ENCODE results near the gene C2CD3. TPM values are rescaled to one million over a fixed set of nuclear protein-coding genes. Genes with fewer than 3 reads are reported as not detected.

C2CD3 gene
- total and polyA plus RNA-seq, 9 of the 15 experiments (the other 6 are each of a cell fraction or from before 2014, with no cell fraction given) = 4.4 to 20.2 (median 15.4) TPM

- Histone ChIP-seq H3K4me1 (replicated peaks in 1 of 2; ENCODE audit: control insufficient read depth in 2 of 2, insufficient read depth in 2 of 2, low read length in 2 of 2) (peaks cover 0 to under 1% of the 10 kb centered on the region in 2 experiments; a peak in 1 of 5 replicates), H3K4me3 (no peak overlapping the region), H4K20me1 (replicated peaks; ENCODE audit: control insufficient read depth, insufficient read depth, low read length) (no peaks in the 10 kb centered on the region), H3K79me2 (ENCODE audit: control insufficient read depth, insufficient read depth, low read length) (0 out of 3 replicates have a peak, but pooled peaks cover 5% of the 10 kb centered on the region), H3K36me3 (ENCODE audit: control insufficient read depth, insufficient read depth, low read length) (peaks cover 5% of the 10 kb centered on the region; the same call in 1 of the 3 replicates), H3K4me2 (ENCODE audit: insufficient read depth, low read length) (no peak overlapping the region), H3K9ac (ENCODE audit: insufficient read depth in 1 of 2, low read depth in 2 of 2, low read length in 2 of 2) (no peak overlapping the region), H3K27ac (ENCODE audit: extremely low read depth, low read depth, low read length) (no peak overlapping the region), H2AFZ (ENCODE audit: low read depth, low read length) (no peak overlapping the region), H3K9me1 (ENCODE audit: control insufficient read depth, insufficient read depth, low read length) (no peaks in the 10 kb centered on the region), H3K27me3 (ENCODE audit: control insufficient read depth in 2 of 2, insufficient read depth in 2 of 2, low read length in 2 of 2) (no peaks in the 10 kb centered on the region), H3K9me3 (replicated peaks; ENCODE audit: control insufficient read depth, insufficient read depth, low read depth, low read length) (no peaks in the 10 kb centered on the region)
- POLR2A ChIA-PET = interaction anchor here (2.0 kb wide), 1 partner anchor 9 kb away, joined by 4 read pairs; no protein-coding TSS in a partner anchor
- intact Hi-C loops (cut with micrococcal nuclease) = no loop called here
- DNase-seq (ENCODE audit: extremely low read depth in 1 of 4, low spot score in 3 of 4) (no peak), ATAC-seq (no peak), FAIRE-seq (no peak)
- no TSS peak for BruUV-seq (replicated peaks)
- in situ Hi-C loops (cut with MboI) = no loop called here
- CTCF ChIA-PET (ENCODE audit: low intra/inter-chr PET ratio) = no interaction called here
- 88% methylated on average over 4 of the region's 4 CpGs for WGBS (ENCODE audit: insufficient coverage, low coverage, missing lambda C conversion rate)
- TF ChIP-seq ZNF146 (CRISPR knock-in tag; IDR thresholded peaks at IDR 0.05; ENCODE audit: unreplicated experiment) (peak; percentile 70), ZC3H11A (IDR thresholded peaks at IDR 0.05; ENCODE audit: low read depth, low read length) (no peak)
These were observed 26.2 kb downstream of the C2CD3 start for GRCh38 chr11:74144592-74144991.

GRCh38 chr11:74142624-74143023, 28.2 kb downstream of the C2CD3 start:
- CTCF ChIA-PET (ENCODE audit: low intra/inter-chr PET ratio) = interaction anchor here (0.6 kb wide), 1 partner anchor 28 kb away, joined by 3 read pairs; no protein-coding TSS in a partner anchor
- intact Hi-C loops (cut with micrococcal nuclease) (no loop called here), in situ Hi-C loops (cut with MboI) (no loop called here)
- DNase-seq (ENCODE audit: extremely low read depth in 1 of 4, low spot score in 3 of 4) (no peak), FAIRE-seq (no peak), ATAC-seq (no peak)
- WGBS (ENCODE audit: insufficient coverage, low coverage, missing lambda C conversion rate) = 67% methylated on average over 3 of the region's 3 CpGs
- Histone ChIP-seq H3K9me1 (ENCODE audit: control insufficient read depth, insufficient read depth, low read length) (no peaks in the 10 kb centered on the region), H3K4me2 (ENCODE audit: insufficient read depth, low read length) (no peak overlapping the region), H3K79me2 (ENCODE audit: control insufficient read depth, insufficient read depth, low read length) (no peaks in the 10 kb centered on the region), H4K20me1 (replicated peaks; ENCODE audit: control insufficient read depth, insufficient read depth, low read length) (no peaks in the 10 kb centered on the region), H3K9ac (ENCODE audit: insufficient read depth in 1 of 2, low read depth in 2 of 2, low read length in 2 of 2) (no peak overlapping the region), H3K4me1 (replicated peaks in 1 of 2; ENCODE audit: control insufficient read depth in 2 of 2, insufficient read depth in 2 of 2, low read length in 2 of 2) (peaks cover 0 to 17% of the 10 kb centered on the region in 2 experiments; a peak in 2 of 5 replicates), H3K4me3 (no peak overlapping the region), H2AFZ (ENCODE audit: low read depth, low read length) (no peak overlapping the region), H3K27me3 (ENCODE audit: control insufficient read depth in 2 of 2, insufficient read depth in 2 of 2, low read length in 2 of 2) (no peaks in the 10 kb centered on the region), H3K9me3 (replicated peaks; ENCODE audit: control insufficient read depth, insufficient read depth, low read depth, low read length) (no peaks in the 10 kb centered on the region), H3K27ac (ENCODE audit: extremely low read depth, low read depth, low read length) (no peak overlapping the region), H3K36me3 (ENCODE audit: control insufficient read depth, insufficient read depth, low read length) (peaks cover 18% of the 10 kb centered on the region; the same call in 2 of the 3 replicates)
- no TSS peak for BruUV-seq (replicated peaks)
- POLR2A ChIA-PET = no interaction called here
- TF ChIP-seq ZNF830 (CRISPR knock-in tag; IDR thresholded peaks at IDR 0.05) = no peak
- no peak for TF ChIP-seq HNRNPH1 (optimal IDR thresholded peaks at IDR 0.05; ENCODE audit: low read depth, low read length)
- TF ChIP-seq ETV1 (tag; conservative IDR thresholded peaks at IDR 0.05; ENCODE audit: low read depth) = no peak
- TF ChIP-seq, protein P1, sequence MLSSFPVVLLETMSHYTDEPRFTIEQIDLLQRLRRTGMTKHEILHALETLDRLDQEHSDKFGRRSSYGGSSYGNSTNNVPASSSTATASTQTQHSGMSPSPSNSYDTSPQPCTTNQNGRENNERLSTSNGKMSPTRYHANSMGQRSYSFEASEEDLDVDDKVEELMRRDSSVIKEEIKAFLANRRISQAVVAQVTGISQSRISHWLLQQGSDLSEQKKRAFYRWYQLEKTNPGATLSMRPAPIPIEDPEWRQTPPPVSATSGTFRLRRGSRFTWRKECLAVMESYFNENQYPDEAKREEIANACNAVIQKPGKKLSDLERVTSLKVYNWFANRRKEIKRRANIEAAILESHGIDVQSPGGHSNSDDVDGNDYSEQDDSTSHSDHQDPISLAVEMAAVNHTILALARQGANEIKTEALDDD (IDR thresholded peaks at IDR 0.05) = no peak
- TF ChIP-seq POLR2G (IDR thresholded peaks at IDR 0.05; ENCODE audit: low read depth, low read length) = no peak
- no peak for TF ChIP-seq CXXC5 (CRISPR knock-in tag; IDR thresholded peaks at IDR 0.05)
- TF ChIP-seq, protein P2, sequence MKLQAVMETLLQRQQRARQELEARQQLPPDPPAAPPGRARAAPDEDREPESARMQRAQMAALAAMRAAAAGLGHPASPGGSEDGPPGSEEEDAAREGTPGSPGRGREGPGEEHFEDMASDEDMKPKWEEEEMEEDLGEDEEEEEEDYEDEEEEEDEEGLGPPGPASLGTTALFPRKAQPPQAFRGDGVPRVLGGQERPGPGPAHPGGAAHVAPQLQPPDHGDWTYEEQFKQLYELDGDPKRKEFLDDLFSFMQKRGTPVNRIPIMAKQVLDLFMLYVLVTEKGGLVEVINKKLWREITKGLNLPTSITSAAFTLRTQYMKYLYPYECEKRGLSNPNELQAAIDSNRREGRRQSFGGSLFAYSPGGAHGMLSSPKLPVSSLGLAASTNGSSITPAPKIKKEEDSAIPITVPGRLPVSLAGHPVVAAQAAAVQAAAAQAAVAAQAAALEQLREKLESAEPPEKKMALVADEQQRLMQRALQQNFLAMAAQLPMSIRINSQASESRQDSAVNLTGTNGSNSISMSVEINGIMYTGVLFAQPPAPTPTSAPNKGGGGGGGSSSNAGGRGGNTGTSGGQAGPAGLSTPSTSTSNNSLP (IDR thresholded peaks at IDR 0.05; ENCODE audit: borderline replicate concordance, low read depth, low read length) = no peak
- TF ChIP-seq WHSC1 (IDR thresholded peaks at IDR 0.05; ENCODE audit: low read length) = no peak
